Colonic mucosa (tissue), 4 donors: ENCODE measurements around the gene LTBR. TPM values are rescaled to one million over a fixed set of nuclear protein-coding genes. Genes with fewer than 3 reads are reported as not detected.

Source experiments
- DNase-seq: peaks from one replicate; pipeline ENCODE4 v3.0.0-alpha.2; 2020
- H3K27ac ChIP-seq: fragments of 200-600 bp; one replicate; pipeline ENCODE4 v1.8.0; 2021
- H3K27me3 ChIP-seq: fragments of 200-600 bp; one replicate; pipeline ENCODE4 v1.8.0; 2021
- H3K36me3 ChIP-seq: fragments of 200-600 bp; one replicate; pipeline ENCODE4 v1.8.0; 2021
- H3K4me1 ChIP-seq: fragments of 200-600 bp; one replicate; pipeline ENCODE4 v1.8.0; 2021; ENCODE audit warnings: mild to moderate bottlenecking
- H3K4me3 ChIP-seq: fragments of 200-600 bp; one replicate; pipeline ENCODE4 v1.8.0; 2021
- H3K9ac ChIP-seq, 2 donors: one replicate each; pipeline ENCODE4 v1.7.0; 2013; ENCODE audit warnings: control low read depth in 2 of 2, low read depth in 2 of 2, low read length in 2 of 2
- H3K9me3 ChIP-seq: fragments of 200-600 bp; one replicate; pipeline ENCODE4 v1.8.0; 2021
- CTCF ChIP-seq: fragments of 200-600 bp; IDR thresholded peaks from one replicate; pipeline ENCODE4 v1.8.0; 2022; ENCODE audit warnings: antibody characterized with exemption, mild to moderate bottlenecking
- intact Hi-C: fragments of 100-400 bp; cut with DNase I; formaldehyde crosslinking; loops from one replicate; pipeline ENCODE4 v1.14.1; 2022
- total RNA-seq, 2 donors: library from RNA; stranded (reverse); fragmentation: NEBNext Ultra II Directional in 1 of 2; extraction: Animal tissue kit (Norgen Biotek cat#: 25700) in 1 of 2; gene quantifications; one replicate each; pipeline ENCODE4 v1.2.1, GENCODE V29; 2021
- donor health status: healthy.
- donor health status: DM: no; HTN: no; CAD: no.
- donor health status: DM: no; HTN: no; CAD: no.

LTBR gene
- total RNA-seq, 2 donors from 2014 or later: 84.8 to 129 TPM

- H3K27me3 ChIP-seq: no peaks in the 10 kb centered on the region
- H3K4me3 ChIP-seq: no peak overlapping the region
- TF ChIP-seq CTCF: no peak
- peaks cover 12% of the 10 kb centered on the region for H3K4me1 ChIP-seq
- intact Hi-C loops: no loop called here
- peak overlapping the region; percentile 93 for H3K27ac ChIP-seq
- H3K9ac ChIP-seq: no peak overlapping the region
- DNase-seq: no peak
- no peaks in the 10 kb centered on the region for H3K9me3 ChIP-seq
- no peaks in the 10 kb centered on the region for H3K36me3 ChIP-seq
Measured at GRCh38 chr12:6358881-6359280, 25.1 kb upstream of the LTBR start.

- DNase-seq: peak; percentile 80
- no peaks in the 10 kb centered on the region for H3K27me3 ChIP-seq
- intact Hi-C loops: no loop called here
- no peaks in the 10 kb centered on the region for H3K9me3 ChIP-seq
- H3K9ac ChIP-seq: peak overlapping the region; percentile 36 to 57
- H3K27ac ChIP-seq: peak overlapping the region; percentile 93
- no peak for TF ChIP-seq CTCF
- peaks cover 12% of the 10 kb centered on the region for H3K4me1 ChIP-seq
- no peak overlapping the region for H3K4me3 ChIP-seq
- no peaks in the 10 kb centered on the region for H3K36me3 ChIP-seq
Measured at GRCh38 chr12:6360080-6360571, 23.8 kb upstream of the LTBR start.

- no peak for DNase-seq
- peaks cover 11% of the 10 kb centered on the region for H3K4me1 ChIP-seq
- TF ChIP-seq CTCF: no peak
Measured at GRCh38 chr12:6360578-6361490, 23.1 kb upstream of the LTBR start.

GRCh38 chr12:6361834-6362233 lies 22.1 kb upstream of the LTBR start:
- H3K4me1 ChIP-seq: peaks cover 9% of the 10 kb centered on the region
- H3K9ac ChIP-seq: peak overlapping the region; percentile 58 to 70
- TF ChIP-seq CTCF: no peak
- intact Hi-C loops: no loop called here
- H3K27me3 ChIP-seq: no peaks in the 10 kb centered on the region
- DNase-seq: peak; percentile 83
- H3K36me3 ChIP-seq: no peaks in the 10 kb centered on the region
- no peaks in the 10 kb centered on the region for H3K9me3 ChIP-seq
- no peak overlapping the region for H3K4me3 ChIP-seq
- peak overlapping the region; percentile 93 for H3K27ac ChIP-seq

More at GRCh38 chr12:6360578-6361490, 23.1 kb upstream of the LTBR start:
- Histone ChIP-seq H3K9ac (peak overlapping the region; percentile 36 to 57), H3K27me3 (no peaks in the 10 kb centered on the region), H3K36me3 (no peaks in the 10 kb centered on the region), H3K9me3 (no peaks in the 10 kb centered on the region), H3K4me3 (no peak overlapping the region), H3K27ac (peak overlapping the region; percentile 93)
- intact Hi-C loops: no loop called here

GRCh38 chr12:6362403-6362802 lies 21.6 kb upstream of the LTBR start:
- TF ChIP-seq CTCF: no peak
- H3K9ac ChIP-seq: peak overlapping the region; percentile 58 to 70
- no peaks in the 10 kb centered on the region for H3K9me3 ChIP-seq
- DNase-seq: no peak
- H3K4me3 ChIP-seq: no peak overlapping the region
- H3K4me1 ChIP-seq: peaks cover 9% of the 10 kb centered on the region
- intact Hi-C loops: no loop called here
- H3K27me3 ChIP-seq: no peaks in the 10 kb centered on the region
- no peaks in the 10 kb centered on the region for H3K36me3 ChIP-seq
- peak overlapping the region; percentile 93 for H3K27ac ChIP-seq
